ENCODE measurements around the gene LGALS14. TPM values are rescaled to one million over a fixed set of nuclear protein-coding genes. Genes with fewer than 3 reads are reported as not detected.

Gene LGALS14
- total RNA-seq, 1 experiment from 2014 or later, result not detected

GRCh38 chr19:39692166-39692565, 12.1 kb upstream of the LGALS14 start:
- DNase-seq (ENCODE audit: low spot score), result no peak
- Mint-ChIP-seq H3K4me1 (peaks cover 11% of the 10 kb centered on the region), H3K4me3 (no peak overlapping the region), H3K36me3 (no peaks in the 10 kb centered on the region), H3K27me3 (ENCODE audit: low read depth) (peaks cover 13% of the 10 kb centered on the region), H3K9me3 (no peaks in the 10 kb centered on the region), H3K27ac (no peak overlapping the region)
- ATAC-seq, result no peak
- POLR2A ChIA-PET, result no interaction called here
- no peak for TF ChIP-seq ZNF532 (CRISPR knock-in tag; IDR thresholded peaks at IDR 0.05; ENCODE audit: borderline replicate concordance)
- no peak for TF ChIP-seq ZNF232 (CRISPR knock-in tag; IDR thresholded peaks at IDR 0.05)
- TF ChIP-seq ZSCAN18 (CRISPR knock-in tag; IDR thresholded peaks at IDR 0.05), result no peak
- no peak for TF ChIP-seq KAT7 (CRISPR knock-in tag; IDR thresholded peaks at IDR 0.05; ENCODE audit: borderline replicate concordance)
- no peak for TF ChIP-seq JAZF1 (CRISPR knock-in tag; IDR thresholded peaks at IDR 0.05)
- TF ChIP-seq PREB (CRISPR knock-in tag; IDR thresholded peaks at IDR 0.05; ENCODE audit: borderline replicate concordance), result no peak
- no peak for TF ChIP-seq ZNF423 (CRISPR knock-in tag; IDR thresholded peaks at IDR 0.05)
- TF ChIP-seq PRDM15 (CRISPR knock-in tag; IDR thresholded peaks at IDR 0.05), result no peak
- CTCF ChIA-PET, result interaction anchor here (0.8 kb wide), 1 partner anchor 101 kb away, joined by 3 read pairs; no protein-coding TSS in a partner anchor

- no peaks in the 10 kb centered on the region for H3K9me3 Mint-ChIP-seq
- ChIA-PET POLR2A (no interaction called here), CTCF (interaction anchor here (0.8 kb wide), 1 partner anchor 100 kb away, joined by 3 read pairs; no protein-coding TSS in a partner anchor)
- H3K4me3 Mint-ChIP-seq, result no peak overlapping the region
- H3K27me3 Mint-ChIP-seq (ENCODE audit: low read depth), result peaks cover 20% of the 10 kb centered on the region
- H3K4me1 Mint-ChIP-seq, result peaks cover 11% of the 10 kb centered on the region
- no peak for DNase-seq (ENCODE audit: low spot score)
- no peak for TF ChIP-seq GABPB1 (CRISPR knock-in tag; IDR thresholded peaks at IDR 0.05)
- no peak overlapping the region for H3K27ac Mint-ChIP-seq
- no peaks in the 10 kb centered on the region for H3K36me3 Mint-ChIP-seq
- no peak for ATAC-seq
Observed at GRCh38 chr19:39692822-39693221, 11.5 kb upstream of the LGALS14 start.

- ATAC-seq, result no peak
- no peak overlapping the region for H3K4me3 Mint-ChIP-seq
- H3K36me3 Mint-ChIP-seq, result no peaks in the 10 kb centered on the region
- ChIA-PET CTCF (no interaction called here), POLR2A (no interaction called here)
- no peak overlapping the region for H3K27ac Mint-ChIP-seq
- DNase-seq (ENCODE audit: low spot score), result no peak
- H3K27me3 Mint-ChIP-seq (ENCODE audit: low read depth), result peaks cover 20% of the 10 kb centered on the region
- H3K9me3 Mint-ChIP-seq, result no peaks in the 10 kb centered on the region
- peaks cover 7% of the 10 kb centered on the region for H3K4me1 Mint-ChIP-seq
- TF ChIP-seq TEAD4 (CRISPR knock-in tag; IDR thresholded peaks at IDR 0.05), result no peak
- no peak for TF ChIP-seq STAT6 (CRISPR knock-in tag; conservative IDR thresholded peaks at IDR 0.05; ENCODE audit: low read depth)
- TF ChIP-seq ZMAT4 (CRISPR knock-in tag; IDR thresholded peaks at IDR 0.05), result no peak
- TF ChIP-seq E2F4 (CRISPR knock-in tag; IDR thresholded peaks at IDR 0.05; ENCODE audit: borderline replicate concordance, low read depth), result no peak
- TF ChIP-seq ESRRA (CRISPR knock-in tag; IDR thresholded peaks at IDR 0.05; ENCODE audit: borderline replicate concordance), result no peak
- TF ChIP-seq MXD4 (CRISPR knock-in tag; IDR thresholded peaks at IDR 0.05; ENCODE audit: borderline replicate concordance), result no peak
- no peak for TF ChIP-seq ZNF232 (CRISPR knock-in tag; IDR thresholded peaks at IDR 0.05)
- TF ChIP-seq IRF2 (CRISPR knock-in tag; IDR thresholded peaks at IDR 0.05; ENCODE audit: borderline replicate concordance, low read depth), result no peak
- no peak for TF ChIP-seq RELA (CRISPR knock-in tag; IDR thresholded peaks at IDR 0.05; ENCODE audit: borderline replicate concordance)
Observed at GRCh38 chr19:39695759-39696158, 8.5 kb upstream of the LGALS14 start.
